ENCODE measurements around the gene PCDHGA12. TPM values are rescaled to one million over a fixed set of nuclear protein-coding genes. Genes with fewer than 3 reads are reported as not detected.
A peak's percentile ranks its signal among the peaks of the same experiment; 100 is the strongest.
"Not testable (repeated sequence)": the region's sequence is repeated elsewhere in the genome, so short reads cannot be mapped to it uniquely, and the experiment has no call there.

The PCDHGA12 gene
- total and polyA plus RNA-seq, 2 experiments from 2014 or later = 0.68 to 3.5 TPM

DNA sequence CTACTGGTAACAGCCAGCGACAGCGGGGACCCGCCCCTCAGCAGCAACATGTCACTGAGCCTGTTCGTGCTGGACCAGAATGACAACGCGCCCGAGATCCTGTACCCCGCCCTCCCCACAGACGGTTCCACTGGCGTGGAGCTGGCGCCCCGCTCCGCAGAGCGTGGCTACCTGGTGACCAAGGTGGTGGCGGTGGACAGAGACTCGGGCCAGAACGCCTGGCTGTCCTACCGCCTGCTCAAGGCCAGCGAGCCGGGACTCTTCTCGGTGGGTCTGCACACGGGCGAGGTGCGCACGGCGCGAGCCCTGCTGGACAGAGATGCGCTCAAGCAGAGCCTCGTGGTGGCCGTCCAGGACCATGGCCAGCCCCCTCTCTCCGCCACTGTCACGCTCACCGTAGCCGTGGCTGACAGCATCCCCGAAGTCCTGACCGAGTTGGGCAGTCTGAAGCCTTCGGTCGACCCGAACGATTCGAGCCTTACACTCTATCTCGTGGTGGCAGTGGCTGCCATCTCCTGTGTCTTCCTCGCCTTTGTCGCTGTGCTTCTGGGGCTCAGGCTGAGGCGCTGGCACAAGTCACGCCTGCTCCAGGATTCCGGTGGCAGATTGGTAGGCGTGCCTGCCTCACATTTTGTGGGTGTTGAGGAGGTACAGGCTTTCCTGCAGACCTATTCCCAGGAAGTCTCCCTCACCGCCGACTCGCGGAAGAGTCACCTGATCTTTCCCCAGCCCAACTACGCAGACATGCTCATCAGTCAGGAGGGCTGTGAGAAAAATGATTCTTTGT is 35.7 kb upstream of the PCDHGA12 start:
- not testable (repeated sequence) for DNase-seq (ENCODE audit: low spot score); H3K4me3 Mint-ChIP-seq

DNA sequence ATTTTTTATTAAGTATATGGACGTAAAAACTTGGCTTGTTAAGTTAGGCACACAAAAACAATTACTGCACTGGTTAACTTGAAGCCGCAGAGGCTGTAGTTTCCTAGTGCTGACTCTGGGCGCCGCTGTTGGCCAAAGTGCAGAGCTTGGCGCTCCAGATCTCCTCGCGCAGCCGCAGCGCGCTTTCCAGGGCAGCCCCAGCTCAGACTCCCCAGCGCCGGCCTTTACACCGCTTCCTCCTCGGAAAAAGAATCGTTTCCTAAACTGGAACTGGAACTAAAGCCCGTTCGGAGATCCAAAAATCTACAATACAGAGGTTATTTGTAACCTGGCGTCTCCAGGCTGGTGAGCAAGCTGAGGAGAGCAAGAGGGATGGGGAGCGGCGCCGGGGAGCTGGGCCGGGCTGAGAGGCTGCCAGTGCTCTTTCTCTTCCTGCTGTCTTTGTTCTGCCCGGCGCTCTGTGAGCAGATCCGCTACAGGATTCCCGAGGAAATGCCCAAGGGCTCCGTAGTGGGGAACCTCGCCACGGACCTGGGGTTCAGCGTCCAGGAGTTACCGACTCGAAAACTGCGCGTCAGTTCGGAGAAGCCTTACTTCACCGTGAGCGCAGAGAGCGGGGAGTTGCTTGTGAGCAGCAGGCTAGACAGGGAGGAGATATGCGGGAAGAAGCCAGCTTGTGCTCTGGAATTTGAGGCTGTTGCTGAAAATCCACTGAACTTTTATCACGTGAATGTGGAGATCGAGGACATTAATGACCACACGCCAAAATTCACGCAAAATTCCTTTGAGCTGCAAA is 32.4 kb upstream of the PCDHGA12 start, which contains the start of gene PCDHGB5:
TSS of gene PCDHGB5 (plus strand) at position 192 of the 796 bp plus-strand sequence. CDS start at position 373, 181 bp downstream.
- not testable (repeated sequence) for H3K4me1 ChIP-seq (ENCODE audit: insufficient read depth); H2AFZ ChIP-seq; H3K79me2 ChIP-seq (replicated peaks; ENCODE audit: insufficient read depth); H3K4me3 Mint-ChIP-seq; H3K27ac ChIP-seq (ENCODE audit: low read depth); H3K4me1 Mint-ChIP-seq; H3K27me3 ChIP-seq (ENCODE audit: insufficient read depth); H3K27ac Mint-ChIP-seq; H4K20me1 ChIP-seq (replicated peaks; ENCODE audit: insufficient read depth); H3F3A ChIP-seq (replicated peaks; ENCODE audit: low read depth); H3K9me2 ChIP-seq (ENCODE audit: insufficient read depth)
- Histone ChIP-seq H3K36me3 (ENCODE audit: insufficient read depth) (0 out of 2 replicates have a peak, but pooled peaks cover 13% of the 10 kb centered on the region), H3K4me2 (peak within 1 kb of the TSS; percentile 61; the same call in 1 of the 2 replicates), H3K4me3 (peak within 1 kb of the TSS; percentile 52)
- ATAC-seq (peak; percentile 90), DNase-seq (ENCODE audit: low spot score) (peak; percentile 79)
- peaks cover 79% of the 10 kb centered on the region for H3K9me3 Mint-ChIP-seq
- H3K27me3 Mint-ChIP-seq (ENCODE audit: insufficient read depth, low read depth, poor library complexity) = peaks cover 16% of the 10 kb centered on the region
- peaks cover 63% of the 10 kb centered on the region for H3K36me3 Mint-ChIP-seq (ENCODE audit: low read depth)
- TF ChIP-seq, protein P1, sequence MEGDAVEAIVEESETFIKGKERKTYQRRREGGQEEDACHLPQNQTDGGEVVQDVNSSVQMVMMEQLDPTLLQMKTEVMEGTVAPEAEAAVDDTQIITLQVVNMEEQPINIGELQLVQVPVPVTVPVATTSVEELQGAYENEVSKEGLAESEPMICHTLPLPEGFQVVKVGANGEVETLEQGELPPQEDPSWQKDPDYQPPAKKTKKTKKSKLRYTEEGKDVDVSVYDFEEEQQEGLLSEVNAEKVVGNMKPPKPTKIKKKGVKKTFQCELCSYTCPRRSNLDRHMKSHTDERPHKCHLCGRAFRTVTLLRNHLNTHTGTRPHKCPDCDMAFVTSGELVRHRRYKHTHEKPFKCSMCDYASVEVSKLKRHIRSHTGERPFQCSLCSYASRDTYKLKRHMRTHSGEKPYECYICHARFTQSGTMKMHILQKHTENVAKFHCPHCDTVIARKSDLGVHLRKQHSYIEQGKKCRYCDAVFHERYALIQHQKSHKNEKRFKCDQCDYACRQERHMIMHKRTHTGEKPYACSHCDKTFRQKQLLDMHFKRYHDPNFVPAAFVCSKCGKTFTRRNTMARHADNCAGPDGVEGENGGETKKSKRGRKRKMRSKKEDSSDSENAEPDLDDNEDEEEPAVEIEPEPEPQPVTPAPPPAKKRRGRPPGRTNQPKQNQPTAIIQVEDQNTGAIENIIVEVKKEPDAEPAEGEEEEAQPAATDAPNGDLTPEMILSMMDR (conservative IDR thresholded peaks at IDR 0.05; ENCODE audit: low read depth in 2 of 2) = peak; percentile 69

More for the DNA sequence above, 35.7 kb upstream of the PCDHGA12 start:
- H4K20me1 ChIP-seq (replicated peaks; ENCODE audit: insufficient read depth); H3K27ac ChIP-seq (ENCODE audit: low read depth); H3K4me1 Mint-ChIP-seq; ATAC-seq; H3K79me2 ChIP-seq (replicated peaks; ENCODE audit: insufficient read depth); H3K27ac Mint-ChIP-seq; H3F3A ChIP-seq (replicated peaks; ENCODE audit: low read depth); H3K4me2 ChIP-seq; H3K4me1 ChIP-seq (ENCODE audit: insufficient read depth); H2AFZ ChIP-seq; H3K9me2 ChIP-seq (ENCODE audit: insufficient read depth); H3K27me3 ChIP-seq (ENCODE audit: insufficient read depth); H3K4me3 ChIP-seq: not testable (repeated sequence)
- Mint-ChIP-seq H3K27me3 (ENCODE audit: insufficient read depth, low read depth, poor library complexity) (peaks cover 11% of the 10 kb centered on the region), H3K36me3 (ENCODE audit: low read depth) (peaks cover 81% of the 10 kb centered on the region), H3K9me3 (peaks cover 87% of the 10 kb centered on the region)
- H3K36me3 ChIP-seq (ENCODE audit: insufficient read depth) = peaks cover 12% of the 10 kb centered on the region; the same call in 1 of the 2 replicates

DNA sequence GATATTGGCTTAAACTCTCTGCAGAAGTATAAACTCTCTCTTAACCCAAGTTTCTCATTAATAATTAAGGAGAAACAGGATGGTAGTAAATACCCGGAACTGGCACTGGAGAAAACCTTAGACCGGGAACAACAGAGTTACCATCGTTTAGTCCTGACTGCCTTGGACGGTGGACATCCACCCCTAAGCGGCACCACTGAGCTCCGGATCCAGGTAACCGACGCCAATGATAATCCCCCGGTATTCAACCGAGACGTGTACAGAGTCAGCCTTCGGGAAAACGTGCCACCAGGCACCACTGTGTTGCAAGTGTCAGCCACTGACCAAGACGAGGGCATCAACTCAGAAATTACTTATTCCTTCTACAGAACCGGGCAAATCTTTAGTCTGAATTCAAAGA is 31.7 kb upstream of the PCDHGA12 start:
- peaks cover 15% of the 10 kb centered on the region for H3K27me3 Mint-ChIP-seq (ENCODE audit: insufficient read depth, low read depth, poor library complexity)
- no peak for TF ChIP-seq ZNF331 (CRISPR knock-in tag; IDR thresholded peaks at IDR 0.05; ENCODE audit: low read depth)
- no peak for TF ChIP-seq STAT1 (IDR thresholded peaks at IDR 0.05; ENCODE audit: unreplicated experiment)
- TF ChIP-seq, protein P2, sequence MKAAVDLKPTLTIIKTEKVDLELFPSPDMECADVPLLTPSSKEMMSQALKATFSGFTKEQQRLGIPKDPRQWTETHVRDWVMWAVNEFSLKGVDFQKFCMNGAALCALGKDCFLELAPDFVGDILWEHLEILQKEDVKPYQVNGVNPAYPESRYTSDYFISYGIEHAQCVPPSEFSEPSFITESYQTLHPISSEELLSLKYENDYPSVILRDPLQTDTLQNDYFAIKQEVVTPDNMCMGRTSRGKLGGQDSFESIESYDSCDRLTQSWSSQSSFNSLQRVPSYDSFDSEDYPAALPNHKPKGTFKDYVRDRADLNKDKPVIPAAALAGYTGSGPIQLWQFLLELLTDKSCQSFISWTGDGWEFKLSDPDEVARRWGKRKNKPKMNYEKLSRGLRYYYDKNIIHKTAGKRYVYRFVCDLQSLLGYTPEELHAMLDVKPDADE (IDR thresholded peaks at IDR 0.05) = no peak
- TF ChIP-seq, protein P3, sequence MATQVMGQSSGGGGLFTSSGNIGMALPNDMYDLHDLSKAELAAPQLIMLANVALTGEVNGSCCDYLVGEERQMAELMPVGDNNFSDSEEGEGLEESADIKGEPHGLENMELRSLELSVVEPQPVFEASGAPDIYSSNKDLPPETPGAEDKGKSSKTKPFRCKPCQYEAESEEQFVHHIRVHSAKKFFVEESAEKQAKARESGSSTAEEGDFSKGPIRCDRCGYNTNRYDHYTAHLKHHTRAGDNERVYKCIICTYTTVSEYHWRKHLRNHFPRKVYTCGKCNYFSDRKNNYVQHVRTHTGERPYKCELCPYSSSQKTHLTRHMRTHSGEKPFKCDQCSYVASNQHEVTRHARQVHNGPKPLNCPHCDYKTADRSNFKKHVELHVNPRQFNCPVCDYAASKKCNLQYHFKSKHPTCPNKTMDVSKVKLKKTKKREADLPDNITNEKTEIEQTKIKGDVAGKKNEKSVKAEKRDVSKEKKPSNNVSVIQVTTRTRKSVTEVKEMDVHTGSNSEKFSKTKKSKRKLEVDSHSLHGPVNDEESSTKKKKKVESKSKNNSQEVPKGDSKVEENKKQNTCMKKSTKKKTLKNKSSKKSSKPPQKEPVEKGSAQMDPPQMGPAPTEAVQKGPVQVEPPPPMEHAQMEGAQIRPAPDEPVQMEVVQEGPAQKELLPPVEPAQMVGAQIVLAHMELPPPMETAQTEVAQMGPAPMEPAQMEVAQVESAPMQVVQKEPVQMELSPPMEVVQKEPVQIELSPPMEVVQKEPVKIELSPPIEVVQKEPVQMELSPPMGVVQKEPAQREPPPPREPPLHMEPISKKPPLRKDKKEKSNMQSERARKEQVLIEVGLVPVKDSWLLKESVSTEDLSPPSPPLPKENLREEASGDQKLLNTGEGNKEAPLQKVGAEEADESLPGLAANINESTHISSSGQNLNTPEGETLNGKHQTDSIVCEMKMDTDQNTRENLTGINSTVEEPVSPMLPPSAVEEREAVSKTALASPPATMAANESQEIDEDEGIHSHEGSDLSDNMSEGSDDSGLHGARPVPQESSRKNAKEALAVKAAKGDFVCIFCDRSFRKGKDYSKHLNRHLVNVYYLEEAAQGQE (IDR thresholded peaks at IDR 0.05; ENCODE audit: unreplicated experiment) = no peak
- no peak for TF ChIP-seq JUNB (IDR thresholded peaks at IDR 0.05; ENCODE audit: unreplicated experiment)
- TF ChIP-seq NANOG (IDR thresholded peaks at IDR 0.05; ENCODE audit: borderline replicate concordance) = no peak

More for the DNA sequence above, 31.7 kb upstream of the PCDHGA12 start:
- Mint-ChIP-seq H3K9me3 (peaks cover 79% of the 10 kb centered on the region), H3K36me3 (ENCODE audit: low read depth) (peaks cover 63% of the 10 kb centered on the region), H3K4me1 (no peaks in the 10 kb centered on the region; the same call in 2 of the 3 replicates), H3K4me3 (no peak overlapping the region), H3K27ac (no peak overlapping the region)
- Histone ChIP-seq H2AFZ (no peak overlapping the region), H3F3A (replicated peaks; ENCODE audit: low read depth) (no peaks in the 10 kb centered on the region), H4K20me1 (replicated peaks; ENCODE audit: insufficient read depth) (no peaks in the 10 kb centered on the region), H3K36me3 (ENCODE audit: insufficient read depth) (0 out of 2 replicates have a peak, but pooled peaks cover 11% of the 10 kb centered on the region), H3K9me2 (ENCODE audit: insufficient read depth) (no peaks in the 10 kb centered on the region), H3K4me3 (peak overlapping the region; percentile 42; the same call in 1 of the 2 replicates), H3K27ac (ENCODE audit: low read depth) (no peak overlapping the region), H3K4me1 (ENCODE audit: insufficient read depth) (no peaks in the 10 kb centered on the region), H3K79me2 (replicated peaks; ENCODE audit: insufficient read depth) (no peaks in the 10 kb centered on the region; the same call in 1 of the 2 replicates), H3K4me2 (peak overlapping the region; percentile 49; the same call in 1 of the 2 replicates), H3K27me3 (ENCODE audit: insufficient read depth) (no peaks in the 10 kb centered on the region)
- no peak for DNase-seq (ENCODE audit: low spot score)
- no peak for ATAC-seq

Data from GM23338 (cell line).